Prostate gland (tissue), 2 donors: ENCODE measurements around the gene NFATC2IP.

Experiments used
- POLR2A ChIP-seq: fragments of 450-650 bp; IDR thresholded peaks from one replicate; pipeline ENCODE4 v1.6.1; 2016; ENCODE audit warnings: antibody characterized with exemption, mild to moderate bottlenecking
- TF ChIP-seq, protein P1 (sequence below), 4 experiments: fragments of 200-600 bp in 2 of 4; fragments of 450-650 bp in 2 of 4; sonication (generic) in 2 of 4; IDR thresholded peaks; 1 replicate in 3 of 4; 2 replicates in 1 of 4; pipeline ENCODE4 v1.5.1; 2016 to 2019; ENCODE audit warnings: antibody characterized with exemption in 4 of 4, mild to moderate bottlenecking in 2 of 4, moderate library complexity in 2 of 4

DNA sequence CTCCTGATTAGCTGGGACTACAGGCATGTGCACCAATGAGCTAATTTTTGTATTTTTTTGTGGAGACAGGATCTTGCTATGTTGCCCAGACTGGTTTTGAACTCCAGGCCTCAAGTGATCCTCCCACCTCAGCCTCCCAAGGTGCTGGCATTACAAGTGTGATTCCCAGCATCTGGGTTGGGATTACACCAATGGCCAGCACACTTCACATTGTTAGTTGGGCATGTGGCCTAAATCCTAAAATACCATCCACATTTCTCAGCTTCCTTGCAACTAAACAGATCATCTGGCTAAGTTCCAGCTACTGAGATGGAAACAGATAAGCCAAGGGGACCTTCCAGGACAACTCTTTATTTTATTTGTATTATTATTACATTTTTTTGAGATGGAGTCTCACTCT is 35.6 kb upstream of the NFATC2IP start:
- TF ChIP-seq, protein P1, sequence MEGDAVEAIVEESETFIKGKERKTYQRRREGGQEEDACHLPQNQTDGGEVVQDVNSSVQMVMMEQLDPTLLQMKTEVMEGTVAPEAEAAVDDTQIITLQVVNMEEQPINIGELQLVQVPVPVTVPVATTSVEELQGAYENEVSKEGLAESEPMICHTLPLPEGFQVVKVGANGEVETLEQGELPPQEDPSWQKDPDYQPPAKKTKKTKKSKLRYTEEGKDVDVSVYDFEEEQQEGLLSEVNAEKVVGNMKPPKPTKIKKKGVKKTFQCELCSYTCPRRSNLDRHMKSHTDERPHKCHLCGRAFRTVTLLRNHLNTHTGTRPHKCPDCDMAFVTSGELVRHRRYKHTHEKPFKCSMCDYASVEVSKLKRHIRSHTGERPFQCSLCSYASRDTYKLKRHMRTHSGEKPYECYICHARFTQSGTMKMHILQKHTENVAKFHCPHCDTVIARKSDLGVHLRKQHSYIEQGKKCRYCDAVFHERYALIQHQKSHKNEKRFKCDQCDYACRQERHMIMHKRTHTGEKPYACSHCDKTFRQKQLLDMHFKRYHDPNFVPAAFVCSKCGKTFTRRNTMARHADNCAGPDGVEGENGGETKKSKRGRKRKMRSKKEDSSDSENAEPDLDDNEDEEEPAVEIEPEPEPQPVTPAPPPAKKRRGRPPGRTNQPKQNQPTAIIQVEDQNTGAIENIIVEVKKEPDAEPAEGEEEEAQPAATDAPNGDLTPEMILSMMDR (IDR thresholded peaks at IDR 0.05): no peak
- no peak for TF ChIP-seq POLR2A
